ENCODE data around the gene BBS1.

- no peak for TF ChIP-seq CTCF (IDR thresholded peaks at IDR 0.05; ENCODE audit: low read depth, low read length, missing input control)
- no peak for TF ChIP-seq MAX (IDR thresholded peaks at IDR 0.05)
- no peak for TF ChIP-seq GABPA (IDR thresholded peaks at IDR 0.05 in 1 of 2, conservative IDR thresholded peaks at IDR 0.05 in 1 of 2)
- TF ChIP-seq ATF3 (IDR thresholded peaks at IDR 0.05), result no peak
- no peak for TF ChIP-seq REST (IDR thresholded peaks at IDR 0.05)
These were observed 38.4 kb upstream of the BBS1 start for GRCh38 chr11:66472054-66472453.
